B cell (primary cell): Measurements from ENCODE around the gene TNNT1. TPM values are rescaled to one million over a fixed set of nuclear protein-coding genes. Genes with fewer than 3 reads are reported as not detected.

Experiments
- ATAC-seq: fragments of 200-7000 bp; cut with Tn5 transposase; one replicate; pipeline ENCODE4 v1.10.0; 2021; ENCODE audit warnings: low read depth, mild to moderate bottlenecking, moderate number of reproducible peaks, moderate library complexity
- CTCF ChIA-PET: fragments of 350-600 bp; sonication (Branson Sonifier 250); formaldehyde crosslinking; loops from one replicate; lab custom pipeline; 2021; ENCODE audit warnings: antibody characterized with exemption, inconsistent platforms; lab: Charles Lee
- POLR2A ChIA-PET: fragments of 350-600 bp; sonication (Branson Sonifier 250); formaldehyde crosslinking; loops from one replicate; lab custom pipeline; 2021; ENCODE audit warnings: antibody characterized with exemption; lab: Charles Lee
- DNase-seq: peaks from one replicate; pipeline ENCODE4 v3.0.0; 2013
- H2AFZ ChIP-seq: 2 replicates; pipeline ENCODE4 v1.6.1; 2012; ENCODE audit warnings: mild to moderate bottlenecking, low read depth, low read length; ENCODE audit not compliant: insufficient read depth, poor library complexity, severe bottlenecking
- H3K27ac ChIP-seq, 2 donors: 1 replicate in 1 of 2; 2 replicates in 1 of 2; pipeline ENCODE4 v1.5.1; 2012 to 2013; ENCODE audit warnings: low read length in 2 of 2, mild to moderate bottlenecking in 2 of 2, moderate library complexity in 1 of 2
- H3K27me3 ChIP-seq, 4 experiments: fragments of 200-600 bp in 1 of 4; sonication (generic) in 1 of 4; replicated peaks in 1 of 4; 1 replicate in 2 of 4; 2 replicates in 2 of 4; pipeline versions ENCODE4 v1.6.1 to v1.7.0; 2013 to 2016; ENCODE audit warnings: low read length in 3 of 4, mild to moderate bottlenecking in 2 of 4, mixed read lengths in 1 of 4, moderate library complexity in 1 of 4; ENCODE audit not compliant: insufficient read depth in 4 of 4, control insufficient read depth in 3 of 4; ENCODE audit errors: control extremely low read depth in 1 of 4
- H3K36me3 ChIP-seq, 2 experiments: replicated peaks in 1 of 2; 1 replicate in 1 of 2; 2 replicates in 1 of 2; pipeline versions ENCODE4 v1.6.1 to v1.7.1; 2013; ENCODE audit warnings: low read length in 1 of 2; ENCODE audit not compliant: insufficient read depth in 2 of 2, control insufficient read depth in 1 of 2; ENCODE audit errors: control extremely low read depth in 1 of 2, extremely low read depth in 1 of 2
- H3K4me1 ChIP-seq, 2 donors: fragments of 200-600 bp in 1 of 2; sonication (generic) in 1 of 2; 1 replicate in 1 of 2; 2 replicates in 1 of 2; pipeline versions ENCODE4 v1.5.1 to v1.6.1; 2013 to 2017; ENCODE audit warnings: low read length in 2 of 2; ENCODE audit not compliant: control insufficient read depth in 2 of 2, insufficient read depth in 2 of 2
- H3K4me2 ChIP-seq: replicated peaks from 2 replicates; pipeline ENCODE3; 2012; ENCODE audit warnings: mild to moderate bottlenecking, low read depth, low read length; ENCODE audit not compliant: poor library complexity, severe bottlenecking
- H3K4me3 ChIP-seq, 5 experiments: fragments of 200-600 bp in 1 of 5; sonication (generic) in 1 of 5; 1 replicate in 3 of 5; 2 replicates in 2 of 5; pipeline versions ENCODE4 v1.5.1 to v1.7.0; 2011 to 2016; ENCODE audit warnings: low read length in 4 of 5, mild to moderate bottlenecking in 4 of 5, low read depth in 2 of 5, control low read depth in 1 of 5, moderate library complexity in 1 of 5; ENCODE audit not compliant: insufficient read depth in 1 of 5; ENCODE audit errors: control extremely low read depth in 1 of 5, extremely low read depth in 1 of 5
- H3K79me2 ChIP-seq: fragments of 200-600 bp; sonication (generic); one replicate; pipeline ENCODE4 v1.6.0; 2016; ENCODE audit warnings: low read length; ENCODE audit not compliant: control insufficient read depth, insufficient read depth
- H3K9ac ChIP-seq: fragments of 200-600 bp; sonication (generic); 2 replicates; pipeline ENCODE4 v1.6.1; 2017; ENCODE audit warnings: mild to moderate bottlenecking, low read length, moderate library complexity
- H3K9me3 ChIP-seq, 3 donors: one replicate each; pipeline versions ENCODE4 v1.6.1 to v1.7.1; 2013; ENCODE audit warnings: low read length in 2 of 3; ENCODE audit not compliant: control insufficient read depth in 2 of 3, insufficient read depth in 1 of 3; ENCODE audit errors: control extremely low read depth in 1 of 3
- H4K20me1 ChIP-seq: 2 replicates; pipeline ENCODE4 v1.6.0; 2012; ENCODE audit warnings: mild to moderate bottlenecking, low read length; ENCODE audit not compliant: insufficient read depth, control insufficient read depth, poor library complexity, severe bottlenecking
- H3K27ac Mint-ChIP-seq: one replicate; pipeline ENCODE4 v1.8.0; 2021; ENCODE audit warnings: mixed read lengths
- H3K27me3 Mint-ChIP-seq: one replicate; pipeline ENCODE4 v1.8.0; 2021; ENCODE audit warnings: mixed read lengths
- H3K4me1 Mint-ChIP-seq: one replicate; pipeline ENCODE4 v1.8.0; 2021; ENCODE audit warnings: mixed read lengths
- H3K4me3 Mint-ChIP-seq: one replicate; pipeline ENCODE4 v1.8.0; 2021; ENCODE audit warnings: mixed read lengths
- H3K9me3 Mint-ChIP-seq: one replicate; pipeline ENCODE4 v1.8.0; 2022; ENCODE audit warnings: mixed read lengths; ENCODE audit not compliant: insufficient read depth
- EZH2 ChIP-seq: IDR thresholded peaks from 2 replicates; pipeline ENCODE4 v1.6.1; 2012; ENCODE audit warnings: borderline replicate concordance, low read depth, mild to moderate bottlenecking, moderate library complexity, low read length; ENCODE audit not compliant: insufficient read depth, poor library complexity, severe bottlenecking
- WGBS: methylation state at CpG from one replicate; pipeline ENCODE4 v1.1.5; 2013; ENCODE audit warnings: missing lambda C conversion rate; ENCODE audit not compliant: insufficient coverage; 5-methylcytosine and 5-hydroxymethylcytosine counted together
- intact Hi-C: fragments of 100-400 bp; cut with micrococcal nuclease; formaldehyde crosslinking; loops from one replicate; pipeline ENCODE4 v1.10.0; 2022
- polyA plus RNA-seq: library from polyadenylated mRNA; depleted of rRNA; stranded (reverse); fragments of >200 nt; gene quantifications from 2 replicates; pipeline ENCODE4 v1.2.3, GENCODE V29; 2012
- total RNA-seq, 2 donors: library from RNA; stranded (reverse); fragments of 120-200 nt in 1 of 2; gene quantifications; 1 replicate in 1 of 2; 2 replicates in 1 of 2; pipeline versions ENCODE4 v1.2.3 to v1.2.4, GENCODE V29; 2013 to 2022
- TF ChIP-seq, protein P1 (sequence below): fragments of 200-600 bp; IDR thresholded peaks from one replicate; pipeline ENCODE4 v1.8.0; 2022; ENCODE audit warnings: antibody characterized with exemption, mild to moderate bottlenecking

The TNNT1 gene
- total and polyA plus RNA-seq, 2 donors (not counting 1 experiment from before 2014, with no cell fraction given) = not detected

DNA sequence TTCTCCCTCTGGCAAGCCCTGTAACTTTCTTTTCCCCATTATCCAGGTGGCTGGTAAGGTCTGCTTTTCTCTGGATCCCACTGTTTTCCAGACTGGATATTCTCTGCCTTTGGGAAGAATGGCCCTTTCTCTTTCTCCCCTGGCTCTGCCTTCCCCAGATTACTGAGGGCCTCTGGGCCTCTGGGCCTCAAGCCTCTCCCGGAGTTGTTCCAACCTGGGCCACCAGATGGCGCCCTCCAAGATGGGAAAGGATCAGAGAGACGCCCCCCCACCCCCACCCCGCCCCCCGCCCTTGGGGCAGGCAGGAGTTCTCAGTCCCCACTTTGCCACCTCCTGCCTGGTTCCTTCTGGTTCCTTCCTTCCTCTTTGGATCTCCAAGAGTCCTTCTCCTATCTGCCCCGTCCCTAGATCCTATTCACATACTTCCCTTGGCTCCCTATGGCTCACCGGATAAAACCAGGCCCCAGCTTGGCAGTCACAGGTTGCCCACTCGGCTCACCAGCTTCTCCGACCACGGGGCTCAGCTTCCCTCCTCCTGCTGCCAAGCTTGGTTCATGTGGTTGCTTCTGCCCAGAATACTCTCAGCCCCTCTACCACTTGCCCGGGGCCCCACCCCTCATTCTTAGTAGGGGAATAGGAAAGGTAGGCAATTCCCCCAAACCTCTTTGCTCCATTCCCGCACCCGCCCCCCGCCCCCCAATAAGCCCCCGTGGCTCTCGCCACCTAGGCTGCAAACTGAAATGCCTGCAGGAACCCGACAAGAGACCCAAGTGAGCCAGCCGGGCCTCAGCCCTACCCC, 60.3 kb downstream of the TNNT1 start:
- Histone ChIP-seq H3K9me3 (peaks cover 0 to 22% (median 0%) of the 10 kb centered on the region in 3 donors), H3K9ac (no peak overlapping the region), H3K79me2 (no peaks in the 10 kb centered on the region), H3K4me3 (no peak overlapping the region), H3K27ac (no peak overlapping the region), H4K20me1 (peaks cover 29% of the 10 kb centered on the region), H3K4me2 (peak overlapping the region; percentile 87), H3K4me1 (peaks cover 19 to 20% of the 10 kb centered on the region in 2 donors), H2AFZ (no peak overlapping the region), H3K27me3 (peaks cover 0 to 46% (median 15%) of the 10 kb centered on the region in 4 experiments), H3K36me3 (peaks cover 0 to 11% of the 10 kb centered on the region in 2 experiments)
- intact Hi-C loops = no loop called here
- ChIA-PET CTCF (interaction anchor here (0.6 to 2.3 kb wide), 16 partner anchors 9 to 494 kb away, joined by 3 to 14 read pairs (median 3); partner anchors contain the start of gene RDH13), POLR2A (no interaction called here)
- 87% methylated on average over 4 of the region's 18 CpGs for WGBS
- ATAC-seq = peak; percentile 53
- H3K4me3 Mint-ChIP-seq = peak overlapping the region; percentile 80
- peaks cover 40% of the 10 kb centered on the region for H3K27me3 Mint-ChIP-seq
- peak overlapping the region; percentile 42 for H3K27ac Mint-ChIP-seq
- TF ChIP-seq, protein P1, sequence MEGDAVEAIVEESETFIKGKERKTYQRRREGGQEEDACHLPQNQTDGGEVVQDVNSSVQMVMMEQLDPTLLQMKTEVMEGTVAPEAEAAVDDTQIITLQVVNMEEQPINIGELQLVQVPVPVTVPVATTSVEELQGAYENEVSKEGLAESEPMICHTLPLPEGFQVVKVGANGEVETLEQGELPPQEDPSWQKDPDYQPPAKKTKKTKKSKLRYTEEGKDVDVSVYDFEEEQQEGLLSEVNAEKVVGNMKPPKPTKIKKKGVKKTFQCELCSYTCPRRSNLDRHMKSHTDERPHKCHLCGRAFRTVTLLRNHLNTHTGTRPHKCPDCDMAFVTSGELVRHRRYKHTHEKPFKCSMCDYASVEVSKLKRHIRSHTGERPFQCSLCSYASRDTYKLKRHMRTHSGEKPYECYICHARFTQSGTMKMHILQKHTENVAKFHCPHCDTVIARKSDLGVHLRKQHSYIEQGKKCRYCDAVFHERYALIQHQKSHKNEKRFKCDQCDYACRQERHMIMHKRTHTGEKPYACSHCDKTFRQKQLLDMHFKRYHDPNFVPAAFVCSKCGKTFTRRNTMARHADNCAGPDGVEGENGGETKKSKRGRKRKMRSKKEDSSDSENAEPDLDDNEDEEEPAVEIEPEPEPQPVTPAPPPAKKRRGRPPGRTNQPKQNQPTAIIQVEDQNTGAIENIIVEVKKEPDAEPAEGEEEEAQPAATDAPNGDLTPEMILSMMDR = peak; percentile 81
- no peak for TF ChIP-seq EZH2
- DNase-seq = peak; percentile 78
- no peaks in the 10 kb centered on the region for H3K9me3 Mint-ChIP-seq
- H3K4me1 Mint-ChIP-seq = peaks cover 28% of the 10 kb centered on the region

DNA sequence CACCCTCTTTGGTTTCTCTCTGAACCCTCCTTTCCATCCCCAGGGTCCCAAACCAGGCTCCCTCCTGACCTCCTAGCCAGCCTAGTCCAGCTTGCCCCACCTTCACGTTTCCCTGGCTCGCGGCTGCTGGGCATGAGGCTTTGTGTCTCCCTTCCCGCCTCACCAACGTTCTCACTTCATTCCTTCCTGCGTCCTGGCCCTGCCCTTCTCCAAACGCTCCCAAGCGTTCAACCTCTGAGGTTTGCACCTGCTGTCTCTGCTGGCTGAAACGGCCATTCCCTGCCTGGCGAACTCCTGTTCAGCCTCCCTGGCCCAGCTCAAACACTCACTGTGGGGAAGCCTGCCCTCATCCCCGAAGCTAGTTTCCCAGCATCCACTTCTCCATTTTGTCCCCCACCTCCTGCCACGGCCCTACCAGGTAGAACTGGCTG, 61.0 kb downstream of the TNNT1 start:
- Histone ChIP-seq H2AFZ (no peak overlapping the region), H3K27ac (no peak overlapping the region), H3K4me1 (peaks cover 19 to 24% of the 10 kb centered on the region in 2 donors), H3K9ac (no peak overlapping the region), H4K20me1 (peaks cover 29% of the 10 kb centered on the region), H3K79me2 (no peaks in the 10 kb centered on the region), H3K4me3 (no peak overlapping the region), H3K9me3 (peaks cover 0 to 27% (median 0%) of the 10 kb centered on the region in 3 donors), H3K27me3 (peaks cover 0 to 52% (median 17%) of the 10 kb centered on the region in 4 experiments), H3K4me2 (peak overlapping the region; percentile 87), H3K36me3 (peaks cover 0 to 11% of the 10 kb centered on the region in 2 experiments)
- 83% methylated on average over 12 of the region's 12 CpGs for WGBS
- TF ChIP-seq EZH2 = no peak
- TF ChIP-seq, protein P1 = no peak
- Mint-ChIP-seq H3K27me3 (peaks cover 42% of the 10 kb centered on the region), H3K9me3 (no peaks in the 10 kb centered on the region), H3K27ac (peak overlapping the region; percentile 42), H3K4me3 (peak overlapping the region; percentile 80), H3K4me1 (peaks cover 30% of the 10 kb centered on the region)
- ATAC-seq = no peak
- ChIA-PET CTCF (interaction anchor here (0.6 to 2.3 kb wide), 12 partner anchors 9 to 805 kb away, joined by 3 to 14 read pairs (median 3); partner anchors contain the start of gene RDH13), POLR2A (no interaction called here)
- intact Hi-C loops = no loop called here
- no peak for DNase-seq
